Measurements from ENCODE around the gene APPBP2.

The APPBP2 gene

DNA sequence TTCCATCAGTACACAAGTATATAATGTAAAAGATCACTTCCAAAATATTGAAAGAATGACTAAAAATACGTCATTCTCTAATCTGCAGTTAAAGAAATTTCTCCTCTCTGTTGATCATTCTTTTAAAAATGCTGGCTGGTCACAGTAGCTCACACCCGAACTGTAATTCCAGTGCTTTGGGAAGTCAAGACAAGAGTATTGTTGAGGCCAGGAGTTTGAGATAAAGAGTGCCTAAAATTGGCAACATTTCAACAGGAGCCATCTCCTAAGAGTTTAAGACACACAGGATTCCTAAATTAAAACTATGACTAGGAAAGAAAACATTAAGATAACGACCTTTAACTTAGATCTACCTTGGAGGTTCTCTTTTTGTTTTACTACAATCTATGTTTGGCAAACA is 129.6 kb downstream of the APPBP2 start:
- no peak for DNase-seq (ENCODE audit: low spot score)

DNA sequence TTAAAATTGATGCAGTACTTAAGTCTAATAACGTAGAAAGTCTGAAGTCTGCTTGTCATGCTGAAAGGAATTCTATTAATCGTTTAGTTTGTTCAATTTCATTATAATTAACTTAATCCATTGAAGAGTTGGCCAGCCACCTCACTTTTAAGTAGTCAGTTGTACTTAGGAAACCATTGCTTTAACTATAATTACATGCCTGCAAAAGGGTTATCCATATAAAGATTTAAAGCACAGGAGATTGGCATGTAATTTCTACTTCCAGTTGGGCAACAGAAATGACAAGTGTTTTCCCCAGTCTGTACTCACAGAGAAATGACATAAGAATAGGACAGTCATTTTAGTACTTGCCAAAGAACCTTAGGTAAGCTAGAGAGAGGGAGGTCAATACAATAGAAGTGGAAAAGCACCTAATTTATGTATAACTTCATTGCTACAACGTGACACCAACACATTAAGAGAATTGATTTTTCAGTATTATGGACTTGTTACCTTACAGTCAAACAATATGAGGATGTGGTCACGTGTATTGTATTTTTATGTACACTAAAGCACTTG is 130.5 kb downstream of the APPBP2 start:
- no peak for DNase-seq (ENCODE audit: low spot score)

DNA sequence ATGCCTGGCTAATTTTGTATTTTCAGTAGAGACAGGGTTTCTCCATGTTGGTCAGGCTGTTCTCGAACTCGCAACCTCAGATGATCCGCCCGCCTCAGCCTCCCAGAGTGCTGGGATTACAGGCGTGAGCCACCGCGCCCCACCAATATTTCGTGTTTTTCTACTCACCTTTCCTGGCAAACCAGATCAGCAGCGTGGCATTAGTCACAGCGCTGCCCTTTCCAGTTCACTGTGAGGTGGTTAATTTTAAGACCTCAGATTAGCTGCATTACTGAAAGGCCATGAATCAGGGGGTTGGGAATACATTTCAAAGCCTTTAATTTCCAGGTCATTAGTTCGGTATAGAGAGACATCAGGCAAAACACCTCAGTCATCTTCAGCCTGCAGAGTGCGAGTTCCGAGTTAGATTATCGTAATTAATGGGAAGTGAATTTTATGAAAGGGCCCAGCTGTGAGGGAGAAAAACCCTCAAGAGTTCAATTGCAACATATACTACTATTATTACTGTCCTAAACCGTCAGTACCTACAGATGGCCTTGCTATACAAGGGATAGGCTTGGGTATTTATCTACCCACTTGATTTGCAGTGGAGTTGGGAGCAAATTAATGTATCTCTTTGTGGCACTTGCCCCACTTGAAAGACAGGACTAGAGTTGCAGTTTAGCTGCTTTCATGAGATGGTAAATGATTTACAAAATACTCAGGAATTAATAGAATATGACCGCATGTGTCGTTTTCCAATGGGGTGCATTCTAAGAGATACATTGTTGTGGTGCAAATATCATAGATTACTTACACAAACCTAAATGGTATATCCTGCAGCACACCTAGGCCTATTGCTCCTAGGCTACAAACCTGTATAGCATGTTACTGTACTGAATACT is 132.0 kb downstream of the APPBP2 start:
- DNase-seq (ENCODE audit: low spot score) = no peak
